ENCODE data around the gene HMCN2. TPM values are rescaled to one million over a fixed set of nuclear protein-coding genes. Genes with fewer than 3 reads are reported as not detected.

HMCN2 gene
- total RNA-seq, 1 donor from 2014 or later: not detected

GRCh38 chr9:130356033-130356432, 90.5 kb downstream of the HMCN2 start:
- Mint-ChIP-seq H3K27me3 (no peaks in the 10 kb centered on the region), H3K4me3 (no peak overlapping the region), H3K36me3 (ENCODE audit: low read depth) (no peaks in the 10 kb centered on the region), H3K9me3 (no peaks in the 10 kb centered on the region), H3K27ac (no peak overlapping the region), H3K4me1 (no peaks in the 10 kb centered on the region)
- intact Hi-C loops (cut with micrococcal nuclease): no loop called here
- no peak for DNase-seq

DNA sequence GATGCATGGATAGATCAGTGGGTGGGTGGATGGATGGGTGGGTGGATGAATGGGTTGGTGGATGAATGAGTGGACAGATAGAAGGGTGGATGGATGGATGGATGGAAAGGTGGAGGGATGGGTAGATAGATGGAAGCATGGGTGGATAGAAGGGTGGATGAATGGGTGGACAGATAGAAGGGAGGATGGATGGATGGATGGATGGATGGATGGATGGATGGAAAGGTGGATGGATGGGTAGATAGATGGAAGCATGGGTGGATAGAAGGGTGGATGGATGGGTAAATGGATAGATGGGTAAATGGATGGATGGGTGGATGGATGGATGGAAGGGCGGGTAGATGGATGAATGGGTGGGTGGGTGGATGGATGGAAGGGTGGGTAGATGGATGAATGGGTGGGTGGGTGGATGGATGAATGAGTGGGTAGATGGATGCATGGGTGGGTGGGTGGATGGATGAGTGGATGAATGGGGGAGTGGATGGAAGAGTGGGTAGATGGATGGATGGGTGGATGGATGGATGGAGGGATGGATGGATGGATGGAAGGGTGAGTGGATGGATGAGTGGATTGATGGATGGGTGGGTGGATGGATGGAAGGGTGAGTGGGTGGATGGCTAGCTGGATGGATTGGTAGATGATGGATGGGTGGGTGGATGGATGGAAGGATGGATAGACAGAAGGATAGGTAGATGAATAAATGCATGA, 91.5 kb downstream of the HMCN2 start:
- DNase-seq: no peak
- Mint-ChIP-seq H3K27me3 (no peaks in the 10 kb centered on the region), H3K27ac (no peak overlapping the region), H3K4me3 (no peak overlapping the region), H3K4me1 (no peaks in the 10 kb centered on the region), H3K36me3 (ENCODE audit: low read depth) (no peaks in the 10 kb centered on the region), H3K9me3 (no peaks in the 10 kb centered on the region)
- intact Hi-C loops (cut with micrococcal nuclease): no loop called here

GRCh38 chr9:130358928-130359327, 93.4 kb downstream of the HMCN2 start:
- Mint-ChIP-seq H3K36me3 (ENCODE audit: low read depth) (no peaks in the 10 kb centered on the region), H3K4me1 (no peaks in the 10 kb centered on the region), H3K9me3 (no peaks in the 10 kb centered on the region), H3K27ac (no peak overlapping the region), H3K4me3 (no peak overlapping the region), H3K27me3 (no peaks in the 10 kb centered on the region)
- DNase-seq: no peak
- intact Hi-C loops (cut with micrococcal nuclease): no loop called here

GRCh38 chr9:130359819-130360218, 94.3 kb downstream of the HMCN2 start:
- DNase-seq: no peak
- intact Hi-C loops (cut with micrococcal nuclease): no loop called here
- no peaks in the 10 kb centered on the region for H3K4me1 Mint-ChIP-seq
- H3K9me3 Mint-ChIP-seq: no peaks in the 10 kb centered on the region
- no peaks in the 10 kb centered on the region for H3K36me3 Mint-ChIP-seq (ENCODE audit: low read depth)
- no peak overlapping the region for H3K4me3 Mint-ChIP-seq
- no peak overlapping the region for H3K27ac Mint-ChIP-seq
- H3K27me3 Mint-ChIP-seq: no peaks in the 10 kb centered on the region

- no peaks in the 10 kb centered on the region for H3K4me1 Mint-ChIP-seq
These were observed 95.1 kb downstream of the HMCN2 start for GRCh38 chr9:130360672-130361071.

GRCh38 chr9:130361873-130362362, 96.4 kb downstream of the HMCN2 start:
- Mint-ChIP-seq H3K36me3 (ENCODE audit: low read depth) (no peaks in the 10 kb centered on the region), H3K27me3 (no peaks in the 10 kb centered on the region), H3K4me1 (no peaks in the 10 kb centered on the region)

More at GRCh38 chr9:130360672-130361071, 95.1 kb downstream of the HMCN2 start:
- intact Hi-C loops (cut with micrococcal nuclease): no loop called here
- no peak for DNase-seq
- Mint-ChIP-seq H3K27ac (no peak overlapping the region), H3K4me3 (no peak overlapping the region), H3K27me3 (no peaks in the 10 kb centered on the region), H3K9me3 (no peaks in the 10 kb centered on the region), H3K36me3 (ENCODE audit: low read depth) (no peaks in the 10 kb centered on the region)

DNA sequence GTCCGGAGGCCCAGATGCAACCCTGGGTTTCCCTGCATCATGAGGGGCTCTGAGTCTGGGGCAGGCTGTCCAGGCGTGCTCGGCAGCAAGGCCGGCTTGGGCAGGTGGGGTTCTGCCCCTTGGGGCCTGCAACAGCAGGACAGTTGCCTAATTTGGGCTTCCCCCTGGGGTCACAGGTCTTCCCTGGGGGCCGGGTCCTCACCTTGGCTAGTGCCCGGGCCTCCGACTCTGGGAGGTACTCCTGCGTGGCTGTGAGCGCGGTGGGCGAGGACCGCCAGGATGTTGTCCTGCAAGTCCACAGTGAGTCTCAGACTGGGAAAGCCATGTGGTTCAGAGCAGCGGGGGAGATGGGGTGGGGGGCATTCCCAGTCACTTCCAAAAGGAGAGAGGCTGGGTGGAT, 97.1 kb downstream of the HMCN2 start:
- Mint-ChIP-seq H3K4me3 (no peak overlapping the region), H3K4me1 (no peaks in the 10 kb centered on the region)

More at GRCh38 chr9:130361873-130362362, 96.4 kb downstream of the HMCN2 start:
- no peak overlapping the region for H3K27ac Mint-ChIP-seq
- intact Hi-C loops (cut with micrococcal nuclease): no loop called here
- DNase-seq: no peak
- H3K9me3 Mint-ChIP-seq: no peaks in the 10 kb centered on the region
- no peak overlapping the region for H3K4me3 Mint-ChIP-seq

GRCh38 chr9:130363755-130364404, 98.3 kb downstream of the HMCN2 start:
- Mint-ChIP-seq H3K4me3 (no peak overlapping the region), H3K36me3 (ENCODE audit: low read depth) (no peaks in the 10 kb centered on the region), H3K4me1 (peaks cover 3% of the 10 kb centered on the region), H3K27me3 (peaks cover 2% of the 10 kb centered on the region), H3K27ac (no peak overlapping the region), H3K9me3 (no peaks in the 10 kb centered on the region)
- DNase-seq: no peak
- intact Hi-C loops (cut with micrococcal nuclease): no loop called here

More for the DNA sequence above, 97.1 kb downstream of the HMCN2 start:
- DNase-seq: no peak
- intact Hi-C loops (cut with micrococcal nuclease): no loop called here
- no peaks in the 10 kb centered on the region for H3K9me3 Mint-ChIP-seq
- H3K27me3 Mint-ChIP-seq: peaks cover 2% of the 10 kb centered on the region
- H3K27ac Mint-ChIP-seq: no peak overlapping the region
- no peaks in the 10 kb centered on the region for H3K36me3 Mint-ChIP-seq (ENCODE audit: low read depth)

- Mint-ChIP-seq H3K27me3 (peaks cover 2% of the 10 kb centered on the region), H3K9me3 (no peaks in the 10 kb centered on the region), H3K4me1 (peaks cover 3% of the 10 kb centered on the region), H3K36me3 (ENCODE audit: low read depth) (no peaks in the 10 kb centered on the region), H3K27ac (no peak overlapping the region), H3K4me3 (no peak overlapping the region)
- intact Hi-C loops (cut with micrococcal nuclease): no loop called here
- DNase-seq: no peak
These were observed 99.2 kb downstream of the HMCN2 start for GRCh38 chr9:130364619-130365322.

GRCh38 chr9:130365323-130365721, 99.8 kb downstream of the HMCN2 start:
- H3K4me1 Mint-ChIP-seq: peaks cover 3% of the 10 kb centered on the region
- no peak overlapping the region for H3K4me3 Mint-ChIP-seq
- H3K27me3 Mint-ChIP-seq: peaks cover 2% of the 10 kb centered on the region
- DNase-seq: no peak
- H3K9me3 Mint-ChIP-seq: no peaks in the 10 kb centered on the region
- intact Hi-C loops (cut with micrococcal nuclease): no loop called here
- H3K36me3 Mint-ChIP-seq (ENCODE audit: low read depth): no peaks in the 10 kb centered on the region
- H3K27ac Mint-ChIP-seq: no peak overlapping the region

GRCh38 chr9:130366072-130366471, 100.5 kb downstream of the HMCN2 start:
- no peaks in the 10 kb centered on the region for H3K9me3 Mint-ChIP-seq
- no peaks in the 10 kb centered on the region for H3K36me3 Mint-ChIP-seq (ENCODE audit: low read depth)
- no peak overlapping the region for H3K4me3 Mint-ChIP-seq
- peaks cover 3% of the 10 kb centered on the region for H3K4me1 Mint-ChIP-seq
- intact Hi-C loops (cut with micrococcal nuclease): no loop called here
- no peak overlapping the region for H3K27ac Mint-ChIP-seq
- peaks cover 2% of the 10 kb centered on the region for H3K27me3 Mint-ChIP-seq
- DNase-seq: no peak

DNA sequence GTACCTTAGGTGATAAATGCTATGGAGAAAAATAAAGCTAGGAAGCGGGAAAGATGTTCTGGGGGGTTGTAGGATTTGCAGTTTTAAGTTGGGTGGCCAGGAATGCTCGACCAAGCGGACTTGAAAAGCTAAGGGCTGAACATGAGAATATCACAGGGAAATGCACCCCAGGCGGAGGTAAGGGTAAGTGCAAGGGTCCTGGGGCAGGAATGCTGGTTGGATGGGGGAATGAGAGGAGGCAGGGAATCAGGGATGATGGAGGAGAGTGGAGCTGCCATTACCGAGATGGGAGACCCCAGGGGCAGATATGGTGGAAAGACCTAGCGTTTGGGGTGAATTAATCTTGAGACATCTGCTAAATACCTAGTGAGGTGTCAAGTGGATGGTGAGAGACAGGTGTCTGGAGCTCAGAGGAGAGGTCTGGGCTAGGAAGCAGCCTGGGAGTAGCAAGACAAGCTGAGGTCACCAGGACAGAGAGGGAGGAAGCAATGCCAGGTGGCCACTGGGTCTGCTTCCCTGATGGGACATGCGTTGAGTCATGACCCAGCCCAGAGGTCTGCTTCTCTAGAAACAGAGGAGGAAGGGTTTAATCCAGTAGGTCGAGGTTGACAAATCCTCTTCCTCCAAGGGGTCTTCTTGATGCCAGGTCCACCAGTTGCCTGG, 101.5 kb downstream of the HMCN2 start:
- DNase-seq: no peak
- Mint-ChIP-seq H3K27me3 (peaks cover 2% of the 10 kb centered on the region), H3K4me1 (peaks cover 3% of the 10 kb centered on the region), H3K4me3 (no peak overlapping the region), H3K36me3 (ENCODE audit: low read depth) (no peaks in the 10 kb centered on the region), H3K27ac (no peak overlapping the region), H3K9me3 (no peaks in the 10 kb centered on the region)
- intact Hi-C loops (cut with micrococcal nuclease): no loop called here

- H3K27ac Mint-ChIP-seq: no peak overlapping the region
- no peaks in the 10 kb centered on the region for H3K36me3 Mint-ChIP-seq (ENCODE audit: low read depth)
- H3K9me3 Mint-ChIP-seq: no peaks in the 10 kb centered on the region
- peaks cover 2% of the 10 kb centered on the region for H3K27me3 Mint-ChIP-seq
- no peak overlapping the region for H3K4me3 Mint-ChIP-seq
- peaks cover 3% of the 10 kb centered on the region for H3K4me1 Mint-ChIP-seq
- DNase-seq: no peak
- intact Hi-C loops (cut with micrococcal nuclease): no loop called here
These were observed 103.1 kb downstream of the HMCN2 start for GRCh38 chr9:130368631-130369103.

All from activated CD4-positive, alpha-beta T cell treated with anti-CD3 and anti-CD28 coated beads, Interleukin-2, amount 10 ng/mL, durations not matched to agents 24 days and 14 days (primary cell).